ENCODE results near the gene CD82.

DNA sequence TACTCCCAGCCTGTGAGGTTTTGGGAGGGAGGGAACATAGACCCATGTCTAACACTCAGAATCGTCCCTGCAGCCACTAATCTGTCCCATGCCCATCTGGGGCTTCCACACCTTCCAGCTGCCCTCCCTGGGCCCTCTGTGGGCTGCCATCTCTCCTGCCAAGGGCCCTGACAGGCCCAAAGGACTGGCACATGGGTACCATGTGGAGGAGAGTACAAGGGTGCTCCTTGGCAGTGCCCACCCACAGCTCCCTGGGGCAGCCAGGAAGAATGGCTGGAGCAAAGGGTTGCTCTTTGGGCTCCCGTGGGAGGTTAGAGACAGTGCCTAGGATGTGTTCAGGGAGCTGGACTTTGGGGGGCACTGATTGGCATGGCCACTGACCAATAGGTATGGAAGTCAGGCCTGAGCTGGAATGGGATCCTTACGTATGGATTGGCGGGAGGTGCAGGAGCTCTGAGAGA lies 56.8 kb downstream of the CD82 start:
- TF ChIP-seq YY1 (IDR thresholded peaks at IDR 0.05; ENCODE audit: insufficient read depth, insufficient read length) (no peak), SUZ12 (IDR thresholded peaks at IDR 0.05; ENCODE audit: extremely low read depth, insufficient read depth, insufficient read length) (no peak)

Data from NT2/D1 (cell line).